Measurements from ENCODE around the gene RC3H2. TPM values are rescaled to one million over a fixed set of nuclear protein-coding genes. Genes with fewer than 3 reads are reported as not detected.
A peak's percentile ranks its signal among the peaks of the same experiment; 100 is the strongest.

RC3H2 gene
- total and polyA plus RNA-seq, 2 of the 13 experiments (the other 11 are each of a cell fraction or from before 2014, with no cell fraction given), result 21.0 to 36.4 TPM

DNA sequence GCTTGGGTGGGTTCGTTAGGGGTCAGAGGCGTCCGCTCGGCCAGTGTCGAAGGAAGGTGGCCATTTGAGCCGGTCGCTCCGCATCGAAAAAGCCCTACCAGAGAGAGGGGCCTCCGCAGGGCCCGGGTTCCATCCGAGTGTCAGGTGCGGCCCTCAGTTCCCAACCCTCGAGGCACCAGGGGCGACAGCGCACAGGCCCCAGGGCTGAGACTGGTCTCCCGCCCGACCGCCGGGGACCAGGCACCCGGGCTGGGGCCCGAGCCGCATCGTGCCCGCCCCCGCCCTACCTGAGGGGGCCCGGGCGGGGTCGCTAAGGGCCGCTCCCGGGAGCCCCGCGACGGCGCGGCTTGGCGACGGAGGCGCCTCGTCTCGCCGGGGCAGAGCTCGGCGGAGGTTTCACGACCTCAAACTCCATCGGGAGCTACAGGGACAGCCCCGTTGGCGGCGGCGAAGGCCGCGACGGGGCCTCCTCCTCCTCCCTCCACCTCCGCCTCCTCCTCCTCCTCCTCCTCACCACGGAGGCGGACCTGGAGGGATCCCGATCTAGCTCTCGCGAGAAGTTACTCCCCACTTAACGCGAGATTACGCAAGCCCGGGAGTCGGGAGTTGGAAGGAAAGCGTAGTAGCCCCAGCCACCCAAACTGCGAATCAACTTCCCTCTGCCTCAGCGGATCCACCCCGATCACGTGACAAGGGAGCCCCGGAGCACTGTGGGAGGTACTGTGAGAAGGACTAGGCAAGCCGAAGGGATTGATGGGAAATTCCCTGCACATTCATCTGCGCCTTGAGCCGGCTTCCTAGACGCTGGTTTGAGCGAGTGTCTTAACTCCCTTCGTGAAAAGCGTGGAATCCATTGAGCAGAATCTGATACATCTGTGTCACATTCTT is at the start of gene RC3H2 (continued):
- TF ChIP-seq, protein P1, sequence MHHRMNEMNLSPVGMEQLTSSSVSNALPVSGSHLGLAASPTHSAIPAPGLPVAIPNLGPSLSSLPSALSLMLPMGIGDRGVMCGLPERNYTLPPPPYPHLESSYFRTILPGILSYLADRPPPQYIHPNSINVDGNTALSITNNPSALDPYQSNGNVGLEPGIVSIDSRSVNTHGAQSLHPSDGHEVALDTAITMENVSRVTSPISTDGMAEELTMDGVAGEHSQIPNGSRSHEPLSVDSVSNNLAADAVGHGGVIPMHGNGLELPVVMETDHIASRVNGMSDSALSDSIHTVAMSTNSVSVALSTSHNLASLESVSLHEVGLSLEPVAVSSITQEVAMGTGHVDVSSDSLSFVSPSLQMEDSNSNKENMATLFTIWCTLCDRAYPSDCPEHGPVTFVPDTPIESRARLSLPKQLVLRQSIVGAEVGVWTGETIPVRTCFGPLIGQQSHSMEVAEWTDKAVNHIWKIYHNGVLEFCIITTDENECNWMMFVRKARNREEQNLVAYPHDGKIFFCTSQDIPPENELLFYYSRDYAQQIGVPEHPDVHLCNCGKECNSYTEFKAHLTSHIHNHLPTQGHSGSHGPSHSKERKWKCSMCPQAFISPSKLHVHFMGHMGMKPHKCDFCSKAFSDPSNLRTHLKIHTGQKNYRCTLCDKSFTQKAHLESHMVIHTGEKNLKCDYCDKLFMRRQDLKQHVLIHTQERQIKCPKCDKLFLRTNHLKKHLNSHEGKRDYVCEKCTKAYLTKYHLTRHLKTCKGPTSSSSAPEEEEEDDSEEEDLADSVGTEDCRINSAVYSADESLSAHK (CRISPR knock-in tag; IDR thresholded peaks at IDR 0.05; ENCODE audit: borderline replicate concordance), result no peak
- TF ChIP-seq, protein P2, sequence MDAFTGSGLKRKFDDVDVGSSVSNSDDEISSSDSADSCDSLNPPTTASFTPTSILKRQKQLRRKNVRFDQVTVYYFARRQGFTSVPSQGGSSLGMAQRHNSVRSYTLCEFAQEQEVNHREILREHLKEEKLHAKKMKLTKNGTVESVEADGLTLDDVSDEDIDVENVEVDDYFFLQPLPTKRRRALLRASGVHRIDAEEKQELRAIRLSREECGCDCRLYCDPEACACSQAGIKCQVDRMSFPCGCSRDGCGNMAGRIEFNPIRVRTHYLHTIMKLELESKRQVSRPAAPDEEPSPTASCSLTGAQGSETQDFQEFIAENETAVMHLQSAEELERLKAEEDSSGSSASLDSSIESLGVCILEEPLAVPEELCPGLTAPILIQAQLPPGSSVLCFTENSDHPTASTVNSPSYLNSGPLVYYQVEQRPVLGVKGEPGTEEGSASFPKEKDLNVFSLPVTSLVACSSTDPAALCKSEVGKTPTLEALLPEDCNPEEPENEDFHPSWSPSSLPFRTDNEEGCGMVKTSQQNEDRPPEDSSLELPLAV (CRISPR knock-in tag; conservative IDR thresholded peaks at IDR 0.05; ENCODE audit: low read depth), result no peak
- TF ChIP-seq ZNF496 (CRISPR knock-in tag; IDR thresholded peaks at IDR 0.05; ENCODE audit: insufficient replicate concordance), result no peak
- TF ChIP-seq ZNF607 (CRISPR knock-in tag; IDR thresholded peaks at IDR 0.05; ENCODE audit: borderline replicate concordance), result peak; percentile 56; the same call in 1 of the 2 replicates
- TF ChIP-seq MXI1 (IDR thresholded peaks at IDR 0.05; ENCODE audit: borderline replicate concordance, low read depth, low read length), result peak; percentile 80; the same call in 2 of the 3 replicates
- TF ChIP-seq NFYC (CRISPR knock-in tag; IDR thresholded peaks at IDR 0.05), result peak; percentile 62
- no peak for TF ChIP-seq SKI (IDR thresholded peaks at IDR 0.05; ENCODE audit: partially characterized antibody)
- no peak for TF ChIP-seq IKZF1 (IDR thresholded peaks at IDR 0.05)
- TF ChIP-seq CENPX (CRISPR knock-in tag; IDR thresholded peaks at IDR 0.05), result no peak
- TF ChIP-seq EHMT2 (IDR thresholded peaks at IDR 0.05; ENCODE audit: borderline replicate concordance, low read depth, low read length), result no peak
- TF ChIP-seq, protein P3, sequence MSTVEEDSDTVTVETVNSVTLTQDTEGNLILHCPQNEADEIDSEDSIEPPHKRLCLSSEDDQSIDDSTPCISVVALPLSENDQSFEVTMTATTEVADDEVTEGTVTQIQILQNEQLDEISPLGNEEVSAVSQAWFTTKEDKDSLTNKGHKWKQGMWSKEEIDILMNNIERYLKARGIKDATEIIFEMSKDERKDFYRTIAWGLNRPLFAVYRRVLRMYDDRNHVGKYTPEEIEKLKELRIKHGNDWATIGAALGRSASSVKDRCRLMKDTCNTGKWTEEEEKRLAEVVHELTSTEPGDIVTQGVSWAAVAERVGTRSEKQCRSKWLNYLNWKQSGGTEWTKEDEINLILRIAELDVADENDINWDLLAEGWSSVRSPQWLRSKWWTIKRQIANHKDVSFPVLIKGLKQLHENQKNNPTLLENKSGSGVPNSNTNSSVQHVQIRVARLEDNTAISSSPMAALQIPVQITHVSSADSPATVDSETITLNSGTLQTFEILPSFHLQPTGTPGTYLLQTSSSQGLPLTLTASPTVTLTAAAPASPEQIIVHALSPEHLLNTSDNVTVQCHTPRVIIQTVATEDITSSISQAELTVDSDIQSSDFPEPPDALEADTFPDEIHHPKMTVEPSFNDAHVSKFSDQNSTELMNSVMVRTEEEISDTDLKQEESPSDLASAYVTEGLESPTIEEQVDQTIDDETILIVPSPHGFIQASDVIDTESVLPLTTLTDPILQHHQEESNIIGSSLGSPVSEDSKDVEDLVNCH (CRISPR knock-in tag; IDR thresholded peaks at IDR 0.05), result no peak
- no peak for TF ChIP-seq NKX3-1 (CRISPR knock-in tag; IDR thresholded peaks at IDR 0.05)
- TF ChIP-seq MBD4 (IDR thresholded peaks at IDR 0.05; ENCODE audit: borderline replicate concordance, low read length), result no peak
- TF ChIP-seq, protein P4, sequence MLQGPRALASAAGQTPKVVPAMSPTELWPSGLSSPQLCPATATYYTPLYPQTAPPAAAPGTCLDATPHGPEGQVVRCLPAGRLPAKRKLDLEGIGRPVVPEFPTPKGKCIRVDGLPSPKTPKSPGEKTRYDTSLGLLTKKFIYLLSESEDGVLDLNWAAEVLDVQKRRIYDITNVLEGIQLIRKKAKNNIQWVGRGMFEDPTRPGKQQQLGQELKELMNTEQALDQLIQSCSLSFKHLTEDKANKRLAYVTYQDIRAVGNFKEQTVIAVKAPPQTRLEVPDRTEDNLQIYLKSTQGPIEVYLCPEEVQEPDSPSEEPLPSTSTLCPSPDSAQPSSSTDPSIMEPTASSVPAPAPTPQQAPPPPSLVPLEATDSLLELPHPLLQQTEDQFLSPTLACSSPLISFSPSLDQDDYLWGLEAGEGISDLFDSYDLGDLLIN (CRISPR knock-in tag; IDR thresholded peaks at IDR 0.05; ENCODE audit: borderline replicate concordance), result no peak
